HL-60 (cell line): ENCODE measurements around the gene QRFPR.

Experiments
- DNase-seq, 2 experiments: peaks; one replicate each; pipeline ENCODE4 v3.0.0-alpha.2; 2010 to 2020; ENCODE audit warnings: low read depth in 1 of 2, low spot score in 1 of 2
- H3K27ac ChIP-seq: fragments of 250-450 bp; sonication (Bioruptor Pico); replicated peaks from 2 replicates; pipeline ENCODE4 v1.5.1; 2020; ENCODE audit warnings: mild to moderate bottlenecking, moderate library complexity
- H3K27me3 ChIP-seq: fragments of 250-450 bp; sonication (Bioruptor Pico); 2 replicates; pipeline ENCODE4 v1.5.1; 2021; ENCODE audit warnings: mild to moderate bottlenecking, moderate library complexity; ENCODE audit not compliant: insufficient read depth, poor library complexity, severe bottlenecking
- H3K4me3 ChIP-seq: replicated peaks from 2 replicates; pipeline ENCODE4 v1.5.1; 2011; ENCODE audit warnings: mild to moderate bottlenecking, control low read depth, low read length; ENCODE audit not compliant: insufficient read depth
- GABPA ChIP-seq: IDR thresholded peaks from 2 replicates; pipeline ENCODE4 v1.6.1; 2012; ENCODE audit warnings: low read depth
- POLR2AphosphoS5 ChIP-seq: IDR thresholded peaks from 2 replicates; pipeline ENCODE4 v1.6.1; 2012; ENCODE audit warnings: low read depth
- SPI1 ChIP-seq: IDR thresholded peaks from 2 replicates; pipeline ENCODE4 v1.6.1; 2012; ENCODE audit warnings: low read depth, mild to moderate bottlenecking, borderline replicate concordance
- TF ChIP-seq, protein P1 (sequence below): IDR thresholded peaks from 2 replicates; pipeline ENCODE4 v1.6.1; 2012; ENCODE audit warnings: low read depth; ENCODE audit not compliant: insufficient replicate concordance
- TF ChIP-seq, protein P2 (sequence below): IDR thresholded peaks from one replicate; pipeline ENCODE4 v1.5.1; 2011; ENCODE audit warnings: low read length, control low read depth, inconsistent platforms; ENCODE audit not compliant: insufficient read depth

QRFPR gene

DNA sequence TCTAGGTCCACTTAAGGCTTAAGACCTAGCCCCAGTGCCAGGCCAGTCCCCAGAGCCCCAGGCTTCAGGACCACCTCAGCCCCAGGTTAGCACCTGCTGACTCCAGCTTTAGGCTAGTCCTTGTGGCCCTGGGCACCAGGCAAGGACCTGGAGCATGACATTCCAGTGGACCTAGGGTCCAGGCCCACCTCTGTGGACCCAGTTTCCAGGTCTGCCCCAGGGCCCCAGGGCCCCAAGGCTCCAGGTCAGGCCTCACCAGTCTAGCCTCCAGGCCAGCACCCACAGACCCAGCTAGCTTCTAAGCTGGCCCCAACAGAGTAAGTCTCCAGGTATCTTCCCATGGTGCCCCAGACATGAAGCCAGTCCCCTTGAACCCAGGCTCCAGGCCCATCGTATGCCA, 97.5 kb downstream of the QRFPR start:
- no peak for TF ChIP-seq POLR2AphosphoS5
- no peak for TF ChIP-seq SPI1
- TF ChIP-seq, protein P1, sequence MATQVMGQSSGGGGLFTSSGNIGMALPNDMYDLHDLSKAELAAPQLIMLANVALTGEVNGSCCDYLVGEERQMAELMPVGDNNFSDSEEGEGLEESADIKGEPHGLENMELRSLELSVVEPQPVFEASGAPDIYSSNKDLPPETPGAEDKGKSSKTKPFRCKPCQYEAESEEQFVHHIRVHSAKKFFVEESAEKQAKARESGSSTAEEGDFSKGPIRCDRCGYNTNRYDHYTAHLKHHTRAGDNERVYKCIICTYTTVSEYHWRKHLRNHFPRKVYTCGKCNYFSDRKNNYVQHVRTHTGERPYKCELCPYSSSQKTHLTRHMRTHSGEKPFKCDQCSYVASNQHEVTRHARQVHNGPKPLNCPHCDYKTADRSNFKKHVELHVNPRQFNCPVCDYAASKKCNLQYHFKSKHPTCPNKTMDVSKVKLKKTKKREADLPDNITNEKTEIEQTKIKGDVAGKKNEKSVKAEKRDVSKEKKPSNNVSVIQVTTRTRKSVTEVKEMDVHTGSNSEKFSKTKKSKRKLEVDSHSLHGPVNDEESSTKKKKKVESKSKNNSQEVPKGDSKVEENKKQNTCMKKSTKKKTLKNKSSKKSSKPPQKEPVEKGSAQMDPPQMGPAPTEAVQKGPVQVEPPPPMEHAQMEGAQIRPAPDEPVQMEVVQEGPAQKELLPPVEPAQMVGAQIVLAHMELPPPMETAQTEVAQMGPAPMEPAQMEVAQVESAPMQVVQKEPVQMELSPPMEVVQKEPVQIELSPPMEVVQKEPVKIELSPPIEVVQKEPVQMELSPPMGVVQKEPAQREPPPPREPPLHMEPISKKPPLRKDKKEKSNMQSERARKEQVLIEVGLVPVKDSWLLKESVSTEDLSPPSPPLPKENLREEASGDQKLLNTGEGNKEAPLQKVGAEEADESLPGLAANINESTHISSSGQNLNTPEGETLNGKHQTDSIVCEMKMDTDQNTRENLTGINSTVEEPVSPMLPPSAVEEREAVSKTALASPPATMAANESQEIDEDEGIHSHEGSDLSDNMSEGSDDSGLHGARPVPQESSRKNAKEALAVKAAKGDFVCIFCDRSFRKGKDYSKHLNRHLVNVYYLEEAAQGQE: no peak
- no peak for TF ChIP-seq GABPA
- TF ChIP-seq, protein P2, sequence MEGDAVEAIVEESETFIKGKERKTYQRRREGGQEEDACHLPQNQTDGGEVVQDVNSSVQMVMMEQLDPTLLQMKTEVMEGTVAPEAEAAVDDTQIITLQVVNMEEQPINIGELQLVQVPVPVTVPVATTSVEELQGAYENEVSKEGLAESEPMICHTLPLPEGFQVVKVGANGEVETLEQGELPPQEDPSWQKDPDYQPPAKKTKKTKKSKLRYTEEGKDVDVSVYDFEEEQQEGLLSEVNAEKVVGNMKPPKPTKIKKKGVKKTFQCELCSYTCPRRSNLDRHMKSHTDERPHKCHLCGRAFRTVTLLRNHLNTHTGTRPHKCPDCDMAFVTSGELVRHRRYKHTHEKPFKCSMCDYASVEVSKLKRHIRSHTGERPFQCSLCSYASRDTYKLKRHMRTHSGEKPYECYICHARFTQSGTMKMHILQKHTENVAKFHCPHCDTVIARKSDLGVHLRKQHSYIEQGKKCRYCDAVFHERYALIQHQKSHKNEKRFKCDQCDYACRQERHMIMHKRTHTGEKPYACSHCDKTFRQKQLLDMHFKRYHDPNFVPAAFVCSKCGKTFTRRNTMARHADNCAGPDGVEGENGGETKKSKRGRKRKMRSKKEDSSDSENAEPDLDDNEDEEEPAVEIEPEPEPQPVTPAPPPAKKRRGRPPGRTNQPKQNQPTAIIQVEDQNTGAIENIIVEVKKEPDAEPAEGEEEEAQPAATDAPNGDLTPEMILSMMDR: no peak

DNA sequence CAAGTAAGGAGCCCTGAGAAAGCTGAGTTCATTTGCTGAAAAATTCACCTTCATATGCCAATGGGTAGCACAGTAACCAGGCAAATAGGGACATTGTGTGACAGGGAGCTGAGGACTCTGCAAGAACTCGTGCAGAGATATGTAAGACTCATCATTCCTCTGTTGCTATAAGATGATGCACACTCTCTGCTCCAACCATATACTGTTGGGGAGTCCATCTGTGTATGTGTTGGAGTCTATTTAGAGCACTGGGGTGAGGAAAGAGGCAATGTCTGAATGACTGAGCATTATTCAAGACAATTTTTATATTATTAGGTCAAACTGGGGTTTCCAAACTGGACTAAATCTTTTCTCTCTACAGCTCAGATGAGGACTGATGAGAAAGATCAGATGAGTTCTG, 100.4 kb downstream of the QRFPR start:
- Histone ChIP-seq H3K27ac (no peak overlapping the region), H3K27me3 (no peaks in the 10 kb centered on the region), H3K4me3 (no peak overlapping the region)
- TF ChIP-seq SPI1: no peak
- TF ChIP-seq, protein P2: no peak
- TF ChIP-seq GABPA: no peak
- TF ChIP-seq POLR2AphosphoS5: no peak
- TF ChIP-seq, protein P1: no peak
- no peak for DNase-seq

More for the DNA sequence above, 97.5 kb downstream of the QRFPR start:
- Histone ChIP-seq H3K27ac (no peak overlapping the region), H3K27me3 (no peaks in the 10 kb centered on the region), H3K4me3 (no peak overlapping the region)
- no peak for DNase-seq

DNA sequence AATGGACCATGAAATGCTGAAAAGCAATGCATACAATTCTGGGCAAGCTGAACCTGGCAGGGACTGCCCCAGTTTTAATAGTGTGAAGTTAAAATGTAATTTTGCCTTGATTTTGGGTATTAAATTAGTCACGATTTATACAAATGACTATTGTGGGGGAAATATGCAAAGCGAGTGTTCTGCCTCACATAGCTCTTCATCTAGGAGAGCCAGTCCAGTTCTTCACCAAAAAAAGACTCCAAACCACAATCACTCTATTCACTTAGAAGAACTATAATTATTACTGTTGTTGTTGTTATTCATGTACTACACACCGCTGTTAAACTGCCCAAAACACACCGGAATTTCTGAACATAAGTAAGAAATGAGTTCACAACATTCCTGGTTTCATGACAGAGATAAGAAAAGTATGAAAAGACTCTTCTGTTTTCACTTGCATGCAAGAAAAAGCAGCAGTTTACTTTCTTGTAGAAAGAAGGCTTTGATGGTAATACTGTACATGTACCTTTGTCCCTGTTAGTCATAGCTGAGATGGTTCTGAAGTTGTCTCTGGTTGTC, 101.9 kb downstream of the QRFPR start:
- H3K27ac ChIP-seq: no peak overlapping the region
- DNase-seq: no peak
- TF ChIP-seq, protein P2: no peak
- TF ChIP-seq, protein P1: no peak
- no peak for TF ChIP-seq SPI1
- no peak for TF ChIP-seq GABPA
- no peak for TF ChIP-seq POLR2AphosphoS5
- no peak overlapping the region for H3K4me3 ChIP-seq
- H3K27me3 ChIP-seq: no peaks in the 10 kb centered on the region
